OCI-LY1 (cell line): ENCODE results near the gene FAM107B.

Experiments
- H2AFZ ChIP-seq: fragments of 200-600 bp; sonication (generic), shearing (Covaris generic); 2 replicates; pipeline ENCODE4 v1.6.0; 2014; ENCODE audit warnings: antibody characterized with exemption, mild to moderate bottlenecking, low read length
- H3F3A ChIP-seq: fragments of 200-600 bp; sonication (generic), shearing (Covaris generic); 2 replicates; pipeline ENCODE4 v1.6.0; 2014; ENCODE audit warnings: mild to moderate bottlenecking, antibody characterized with exemption, low read length, moderate library complexity; ENCODE audit not compliant: insufficient read depth
- H3K27ac ChIP-seq: fragments of 200-600 bp; sonication (generic); 2 replicates; pipeline ENCODE4 v1.5.1; 2014; ENCODE audit warnings: low read length, mixed run types, mild to moderate bottlenecking, low read depth; ENCODE audit not compliant: poor library complexity, severe bottlenecking
- H3K27me3 ChIP-seq: fragments of 200-600 bp; sonication (generic); 2 replicates; pipeline ENCODE4 v1.6.0; 2014; ENCODE audit warnings: antibody characterized with exemption, mild to moderate bottlenecking, low read length, moderate library complexity; ENCODE audit not compliant: insufficient read depth
- H3K36me3 ChIP-seq: fragments of 200-600 bp; sonication (generic); 2 replicates; pipeline ENCODE4 v1.6.1; 2014; ENCODE audit warnings: mild to moderate bottlenecking, antibody characterized with exemption, low read length, moderate library complexity, mixed read lengths; ENCODE audit not compliant: insufficient read depth
- H3K4me1 ChIP-seq: fragments of 200-600 bp; sonication (generic); 2 replicates; pipeline ENCODE4 v1.5.1; 2014; ENCODE audit warnings: mild to moderate bottlenecking, low read length, moderate library complexity; ENCODE audit not compliant: insufficient read depth, severe bottlenecking
- H3K4me2 ChIP-seq: fragments of 200-600 bp; sonication (generic), shearing (Covaris generic); 2 replicates; pipeline ENCODE4 v1.6.1; 2014; ENCODE audit warnings: low read length
- H3K4me3 ChIP-seq: fragments of 200-600 bp; sonication (generic); 2 replicates; pipeline ENCODE4 v1.5.1; 2014; ENCODE audit warnings: low read length, low read depth, mild to moderate bottlenecking, mixed read lengths; ENCODE audit not compliant: poor library complexity, severe bottlenecking
- H3K79me2 ChIP-seq: fragments of 200-600 bp; shearing (Covaris generic); 2 replicates; pipeline ENCODE4 v1.6.1; 2016; ENCODE audit warnings: mixed run types, low read length, mixed read lengths; ENCODE audit not compliant: insufficient read depth
- H3K9ac ChIP-seq: fragments of 200-600 bp; sonication (generic), shearing (Covaris generic); 2 replicates; pipeline ENCODE4 v1.6.1; 2014; ENCODE audit warnings: mild to moderate bottlenecking, low read length, mixed read lengths
- H3K9me2 ChIP-seq: fragments of 200-600 bp; sonication (generic), shearing (Covaris generic); 2 replicates; pipeline ENCODE4 v1.6.1; 2014; ENCODE audit warnings: low read depth, mild to moderate bottlenecking, low read length, mixed read lengths
- H3K9me3 ChIP-seq: fragments of 200-600 bp; shearing (Covaris generic); 2 replicates; pipeline ENCODE4 v1.6.1; 2014; ENCODE audit warnings: low read length, mixed read lengths
- H4K20me1 ChIP-seq: fragments of 200-600 bp; sonication (generic), shearing (Covaris generic); 2 replicates; pipeline ENCODE4 v1.6.0; 2016; ENCODE audit warnings: mild to moderate bottlenecking, low read length; ENCODE audit not compliant: insufficient read depth
- EZH2 ChIP-seq: fragments of 200-600 bp; sonication (generic), shearing (Covaris generic); IDR thresholded peaks from 2 replicates; pipeline ENCODE4 v1.8.0; 2017; ENCODE audit warnings: borderline replicate concordance, mixed run types, mild to moderate bottlenecking, antibody characterized with exemption, low read length, moderate library complexity, mixed read lengths
- TF ChIP-seq, protein P1 (sequence below): fragments of 200-600 bp; sonication (generic), shearing (Covaris generic); IDR thresholded peaks from 2 replicates; pipeline ENCODE4 v1.5.1; 2017; ENCODE audit warnings: mild to moderate bottlenecking, antibody characterized with exemption, low read length, moderate library complexity, mixed read lengths

Gene FAM107B

DNA sequence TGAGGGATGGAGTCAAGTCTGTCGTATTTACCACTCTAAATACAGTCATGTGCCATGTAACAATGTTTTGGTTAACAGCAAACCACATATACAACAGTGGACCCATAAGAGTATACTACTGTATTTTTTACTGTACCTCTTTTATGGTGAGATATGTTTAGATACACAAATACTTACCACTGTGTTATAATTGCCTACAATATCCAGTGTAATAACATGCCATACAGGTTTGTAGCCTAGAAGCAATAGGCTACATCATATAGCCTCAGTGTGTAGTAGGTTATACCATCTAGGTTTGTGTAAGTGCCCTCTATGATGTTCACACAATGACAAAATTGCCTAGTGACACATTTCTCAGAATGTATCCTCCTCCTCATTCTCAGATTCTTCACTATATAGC is 110.4 kb downstream of the FAM107B start:
- H3K9ac ChIP-seq, result no peak overlapping the region
- H3K9me3 ChIP-seq, result no peaks in the 10 kb centered on the region; the same call in 1 of the 2 replicates
- no peaks in the 10 kb centered on the region for H3K9me2 ChIP-seq
- H3K79me2 ChIP-seq, result no peaks in the 10 kb centered on the region
- no peaks in the 10 kb centered on the region for H3K27me3 ChIP-seq
- H3K27ac ChIP-seq, result peak overlapping the region; percentile 79
- TF ChIP-seq, protein P1, sequence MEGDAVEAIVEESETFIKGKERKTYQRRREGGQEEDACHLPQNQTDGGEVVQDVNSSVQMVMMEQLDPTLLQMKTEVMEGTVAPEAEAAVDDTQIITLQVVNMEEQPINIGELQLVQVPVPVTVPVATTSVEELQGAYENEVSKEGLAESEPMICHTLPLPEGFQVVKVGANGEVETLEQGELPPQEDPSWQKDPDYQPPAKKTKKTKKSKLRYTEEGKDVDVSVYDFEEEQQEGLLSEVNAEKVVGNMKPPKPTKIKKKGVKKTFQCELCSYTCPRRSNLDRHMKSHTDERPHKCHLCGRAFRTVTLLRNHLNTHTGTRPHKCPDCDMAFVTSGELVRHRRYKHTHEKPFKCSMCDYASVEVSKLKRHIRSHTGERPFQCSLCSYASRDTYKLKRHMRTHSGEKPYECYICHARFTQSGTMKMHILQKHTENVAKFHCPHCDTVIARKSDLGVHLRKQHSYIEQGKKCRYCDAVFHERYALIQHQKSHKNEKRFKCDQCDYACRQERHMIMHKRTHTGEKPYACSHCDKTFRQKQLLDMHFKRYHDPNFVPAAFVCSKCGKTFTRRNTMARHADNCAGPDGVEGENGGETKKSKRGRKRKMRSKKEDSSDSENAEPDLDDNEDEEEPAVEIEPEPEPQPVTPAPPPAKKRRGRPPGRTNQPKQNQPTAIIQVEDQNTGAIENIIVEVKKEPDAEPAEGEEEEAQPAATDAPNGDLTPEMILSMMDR, result no peak
- no peak for TF ChIP-seq EZH2
- peaks cover 41% of the 10 kb centered on the region for H3K4me1 ChIP-seq
- no peak overlapping the region for H3K4me2 ChIP-seq
- no peak overlapping the region for H3K4me3 ChIP-seq
- no peak overlapping the region for H2AFZ ChIP-seq
- H3F3A ChIP-seq, result 0 out of 2 replicates have a peak, but pooled peaks cover 10% of the 10 kb centered on the region
- no peaks in the 10 kb centered on the region for H3K36me3 ChIP-seq
- H4K20me1 ChIP-seq, result no peaks in the 10 kb centered on the region

GRCh38 chr10:14661818-14662217 is 112.9 kb downstream of the FAM107B start:
- peak overlapping the region; percentile 98 for H3K27ac ChIP-seq

DNA sequence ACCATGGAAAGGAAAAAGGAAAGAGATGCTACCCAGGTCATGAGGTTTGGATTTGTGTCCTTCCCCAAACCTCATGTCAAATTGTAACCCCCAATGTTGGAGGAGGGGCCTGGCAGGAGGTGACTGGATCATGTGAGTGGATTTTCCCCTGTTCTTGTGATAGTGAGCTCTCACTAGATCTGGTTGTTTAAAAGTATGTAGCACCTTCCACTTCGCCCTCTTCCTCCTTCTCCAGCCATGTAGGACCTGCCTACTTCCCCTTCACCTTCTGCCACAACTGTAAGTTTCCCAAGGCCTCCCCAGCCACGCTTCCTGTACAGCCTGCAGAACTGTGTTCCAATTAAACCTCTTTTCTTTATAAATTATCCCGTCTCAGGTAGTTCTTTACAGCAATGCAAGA is 113.9 kb downstream of the FAM107B start:
- Histone ChIP-seq H3K4me3 (no peak overlapping the region), H2AFZ (no peak overlapping the region), H3K27ac (peak overlapping the region; percentile 98), H3K9me2 (no peaks in the 10 kb centered on the region), H3K9me3 (no peaks in the 10 kb centered on the region), H3K27me3 (no peaks in the 10 kb centered on the region), H3K79me2 (no peaks in the 10 kb centered on the region), H3F3A (0 out of 2 replicates have a peak, but pooled peaks cover 10% of the 10 kb centered on the region), H4K20me1 (no peaks in the 10 kb centered on the region), H3K36me3 (no peaks in the 10 kb centered on the region), H3K4me2 (peak overlapping the region; percentile 56), H3K4me1 (peaks cover 75% of the 10 kb centered on the region), H3K9ac (peak overlapping the region; percentile 54)
- TF ChIP-seq EZH2, result no peak
- TF ChIP-seq, protein P1, result no peak

More at GRCh38 chr10:14661818-14662217, 112.9 kb downstream of the FAM107B start:
- Histone ChIP-seq H3K27me3 (no peaks in the 10 kb centered on the region), H3K79me2 (no peaks in the 10 kb centered on the region), H3K9me2 (no peaks in the 10 kb centered on the region), H3F3A (0 out of 2 replicates have a peak, but pooled peaks cover 10% of the 10 kb centered on the region), H3K9ac (no peak overlapping the region), H3K9me3 (no peaks in the 10 kb centered on the region; the same call in 1 of the 2 replicates), H3K36me3 (no peaks in the 10 kb centered on the region), H4K20me1 (no peaks in the 10 kb centered on the region), H2AFZ (no peak overlapping the region), H3K4me3 (no peak overlapping the region), H3K4me1 (peaks cover 66% of the 10 kb centered on the region), H3K4me2 (no peak overlapping the region)
- TF ChIP-seq EZH2, result no peak
- TF ChIP-seq, protein P1, result no peak
